HG02938 (cell line): ENCODE data around the gene BCL2A1.
"Not testable (repeated sequence)": the region's sequence is repeated elsewhere in the genome, so short reads cannot be mapped to it uniquely, and the experiment has no call there.

Source experiments
- ATAC-seq: cut with Tn5 transposase; IDR thresholded peaks from one replicate; pipeline ENCODE4 v1.9.1; 2021; ENCODE audit warnings: mild to moderate bottlenecking, moderate library complexity; ENCODE audit not compliant: unreplicated experiment

BCL2A1 gene

GRCh38 chr15:79926116-79926515 lies 44.9 kb downstream of the BCL2A1 start:
- ATAC-seq, result not testable (repeated sequence)

- ATAC-seq, result no peak
These were observed 46.6 kb downstream of the BCL2A1 start for GRCh38 chr15:79924379-79924778.

- ATAC-seq, result peak; percentile 93
These were observed 47.4 kb downstream of the BCL2A1 start for GRCh38 chr15:79923515-79924169.

- peak; percentile 35 for ATAC-seq
These were observed 47.9 kb downstream of the BCL2A1 start for GRCh38 chr15:79923079-79923514.

GRCh38 chr15:79922512-79923078 lies 48.4 kb downstream of the BCL2A1 start:
- ATAC-seq, result no peak

- no peak for ATAC-seq
These were observed 51.1 kb downstream of the BCL2A1 start for GRCh38 chr15:79919749-79920511.

GRCh38 chr15:79919090-79919748 lies 51.8 kb downstream of the BCL2A1 start:
- no peak for ATAC-seq

- ATAC-seq, result no peak
These were observed 52.7 kb downstream of the BCL2A1 start for GRCh38 chr15:79918278-79918677.

GRCh38 chr15:79916502-79917132 lies 54.4 kb downstream of the BCL2A1 start:
- ATAC-seq, result no peak

GRCh38 chr15:79915776-79916501 lies 55.1 kb downstream of the BCL2A1 start:
- ATAC-seq, result not testable (repeated sequence)

GRCh38 chr15:79914728-79915127 lies 56.3 kb downstream of the BCL2A1 start:
- ATAC-seq, result no peak
